BE2C (cell line): Measurements from ENCODE around the gene MAP3K6. TPM values are rescaled to one million over a fixed set of nuclear protein-coding genes. Genes with fewer than 3 reads are reported as not detected.

Experiments used
- DNase-seq: peaks from one replicate; pipeline ENCODE4 v3.0.0-alpha.2; 2020
- H3K27me3 ChIP-seq: fragments of 250-450 bp; sonication (Bioruptor Pico); 2 replicates; pipeline ENCODE4 v1.5.1; 2020; ENCODE audit warnings: mild to moderate bottlenecking
- H3K36me3 ChIP-seq: fragments of 250-450 bp; sonication (Bioruptor Pico); 2 replicates; pipeline ENCODE4 v1.5.1; 2020; ENCODE audit warnings: mild to moderate bottlenecking
- H3K4me1 ChIP-seq: fragments of 250-450 bp; sonication (Bioruptor Pico); 2 replicates; pipeline ENCODE4 v1.5.1; 2020
- H3K4me3 ChIP-seq: 2 replicates; pipeline ENCODE4 v1.5.1; 2011; ENCODE audit warnings: low read depth, low read length
- H3K9me3 ChIP-seq: fragments of 250-450 bp; sonication (Bioruptor Pico); 2 replicates; pipeline ENCODE4 v1.5.1; 2020
- polyA plus RNA-seq: library from polyadenylated mRNA; unstranded; fragments of >200 nt; gene quantifications from one replicate; pipeline ENCODE4 v1.2.1, GENCODE V29; 2012; ENCODE audit warnings: low read depth, missing spikeins; ENCODE audit not compliant: insufficient read length, insufficient read depth
- TF ChIP-seq, protein P1 (sequence below): IDR thresholded peaks from 2 replicates; pipeline ENCODE4 v1.5.1; 2012; ENCODE audit warnings: mild to moderate bottlenecking, low read depth, low read length

MAP3K6 gene, protein sequence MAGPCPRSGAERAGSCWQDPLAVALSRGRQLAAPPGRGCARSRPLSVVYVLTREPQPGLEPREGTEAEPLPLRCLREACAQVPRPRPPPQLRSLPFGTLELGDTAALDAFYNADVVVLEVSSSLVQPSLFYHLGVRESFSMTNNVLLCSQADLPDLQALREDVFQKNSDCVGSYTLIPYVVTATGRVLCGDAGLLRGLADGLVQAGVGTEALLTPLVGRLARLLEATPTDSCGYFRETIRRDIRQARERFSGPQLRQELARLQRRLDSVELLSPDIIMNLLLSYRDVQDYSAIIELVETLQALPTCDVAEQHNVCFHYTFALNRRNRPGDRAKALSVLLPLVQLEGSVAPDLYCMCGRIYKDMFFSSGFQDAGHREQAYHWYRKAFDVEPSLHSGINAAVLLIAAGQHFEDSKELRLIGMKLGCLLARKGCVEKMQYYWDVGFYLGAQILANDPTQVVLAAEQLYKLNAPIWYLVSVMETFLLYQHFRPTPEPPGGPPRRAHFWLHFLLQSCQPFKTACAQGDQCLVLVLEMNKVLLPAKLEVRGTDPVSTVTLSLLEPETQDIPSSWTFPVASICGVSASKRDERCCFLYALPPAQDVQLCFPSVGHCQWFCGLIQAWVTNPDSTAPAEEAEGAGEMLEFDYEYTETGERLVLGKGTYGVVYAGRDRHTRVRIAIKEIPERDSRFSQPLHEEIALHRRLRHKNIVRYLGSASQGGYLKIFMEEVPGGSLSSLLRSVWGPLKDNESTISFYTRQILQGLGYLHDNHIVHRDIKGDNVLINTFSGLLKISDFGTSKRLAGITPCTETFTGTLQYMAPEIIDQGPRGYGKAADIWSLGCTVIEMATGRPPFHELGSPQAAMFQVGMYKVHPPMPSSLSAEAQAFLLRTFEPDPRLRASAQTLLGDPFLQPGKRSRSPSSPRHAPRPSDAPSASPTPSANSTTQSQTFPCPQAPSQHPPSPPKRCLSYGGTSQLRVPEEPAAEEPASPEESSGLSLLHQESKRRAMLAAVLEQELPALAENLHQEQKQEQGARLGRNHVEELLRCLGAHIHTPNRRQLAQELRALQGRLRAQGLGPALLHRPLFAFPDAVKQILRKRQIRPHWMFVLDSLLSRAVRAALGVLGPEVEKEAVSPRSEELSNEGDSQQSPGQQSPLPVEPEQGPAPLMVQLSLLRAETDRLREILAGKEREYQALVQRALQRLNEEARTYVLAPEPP (N-terminal part only)
- 3.6 TPM for polyA plus RNA-seq

DNA sequence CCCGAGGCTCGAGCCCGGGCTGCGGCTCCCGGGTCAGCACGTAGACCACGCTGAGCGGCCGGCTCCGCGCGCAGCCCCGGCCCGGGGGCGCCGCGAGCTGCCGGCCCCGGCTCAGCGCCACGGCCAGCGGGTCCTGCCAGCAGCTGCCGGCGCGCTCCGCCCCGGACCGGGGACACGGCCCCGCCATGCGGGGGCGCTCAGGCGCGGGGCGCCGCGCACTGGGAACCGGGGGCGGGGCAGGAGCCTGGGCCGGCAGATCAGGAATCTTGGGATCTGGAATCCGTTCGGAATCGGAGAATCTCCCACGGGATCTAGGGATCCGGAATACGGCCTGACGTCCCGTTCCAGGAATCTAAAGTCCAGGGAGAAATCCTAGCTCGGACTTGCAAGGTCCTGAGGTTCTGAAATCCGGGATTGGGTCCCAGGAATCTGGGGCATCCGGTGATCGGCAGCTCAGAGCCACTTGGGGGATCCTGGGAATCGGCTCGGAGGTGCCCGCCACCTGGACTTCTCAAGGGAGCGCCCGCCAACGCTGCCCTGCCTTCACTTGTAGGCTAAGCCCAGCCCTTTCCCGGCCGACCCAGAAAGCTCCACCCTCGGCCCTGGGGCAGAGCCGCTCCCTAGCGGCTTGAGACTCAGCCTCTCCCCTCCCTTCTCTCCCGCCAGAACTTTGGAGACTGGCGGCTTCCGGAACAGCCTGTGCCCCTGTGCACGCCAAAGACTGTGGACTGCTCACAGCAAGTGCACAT lies at the start of gene MAP3K6:
Gene MAP3K6, minus strand, starts transcription at position 551 of the 749 bp plus-strand sequence. Its CDS starts 364 bp downstream, at position 187.
- TF ChIP-seq, protein P1, sequence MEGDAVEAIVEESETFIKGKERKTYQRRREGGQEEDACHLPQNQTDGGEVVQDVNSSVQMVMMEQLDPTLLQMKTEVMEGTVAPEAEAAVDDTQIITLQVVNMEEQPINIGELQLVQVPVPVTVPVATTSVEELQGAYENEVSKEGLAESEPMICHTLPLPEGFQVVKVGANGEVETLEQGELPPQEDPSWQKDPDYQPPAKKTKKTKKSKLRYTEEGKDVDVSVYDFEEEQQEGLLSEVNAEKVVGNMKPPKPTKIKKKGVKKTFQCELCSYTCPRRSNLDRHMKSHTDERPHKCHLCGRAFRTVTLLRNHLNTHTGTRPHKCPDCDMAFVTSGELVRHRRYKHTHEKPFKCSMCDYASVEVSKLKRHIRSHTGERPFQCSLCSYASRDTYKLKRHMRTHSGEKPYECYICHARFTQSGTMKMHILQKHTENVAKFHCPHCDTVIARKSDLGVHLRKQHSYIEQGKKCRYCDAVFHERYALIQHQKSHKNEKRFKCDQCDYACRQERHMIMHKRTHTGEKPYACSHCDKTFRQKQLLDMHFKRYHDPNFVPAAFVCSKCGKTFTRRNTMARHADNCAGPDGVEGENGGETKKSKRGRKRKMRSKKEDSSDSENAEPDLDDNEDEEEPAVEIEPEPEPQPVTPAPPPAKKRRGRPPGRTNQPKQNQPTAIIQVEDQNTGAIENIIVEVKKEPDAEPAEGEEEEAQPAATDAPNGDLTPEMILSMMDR = peak; percentile 18; the same call in 1 of the 2 replicates
- no peaks in the 10 kb centered on the region; the same call in 1 of the 2 replicates for H3K4me1 ChIP-seq
- H3K4me3 ChIP-seq = peak within 1 kb of the TSS; percentile 63
- no peaks in the 10 kb centered on the region for H3K36me3 ChIP-seq
- no peaks in the 10 kb centered on the region for H3K27me3 ChIP-seq
- no peaks in the 10 kb centered on the region for H3K9me3 ChIP-seq
- DNase-seq = peak; percentile 62

DNA sequence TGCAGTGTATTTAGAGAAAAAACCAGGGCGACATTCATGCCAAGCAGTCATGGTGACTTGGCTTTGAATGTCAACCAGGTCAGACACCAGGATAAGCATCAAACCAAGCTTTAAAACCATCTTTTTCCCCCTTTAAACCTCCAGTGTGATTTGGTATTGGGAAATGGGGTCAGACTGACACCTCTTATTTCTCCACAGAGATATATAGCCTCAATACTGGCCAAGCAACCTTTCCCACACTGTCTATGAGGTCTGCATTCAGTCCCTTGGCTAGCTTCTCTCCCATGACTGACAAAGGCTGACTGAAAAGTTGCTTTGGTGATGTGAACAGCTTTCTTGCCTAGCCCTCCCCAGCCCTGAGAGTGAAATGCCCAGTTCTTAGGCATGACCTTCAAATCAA lies 47.3 kb upstream of the MAP3K6 start:
- no peaks in the 10 kb centered on the region for H3K4me1 ChIP-seq
- DNase-seq = no peak
- H3K4me3 ChIP-seq = no peak overlapping the region
- TF ChIP-seq, protein P1 = no peak
- H3K27me3 ChIP-seq = no peaks in the 10 kb centered on the region
- no peaks in the 10 kb centered on the region; the same call in none of the 2 replicates for H3K36me3 ChIP-seq
- no peaks in the 10 kb centered on the region for H3K9me3 ChIP-seq

DNA sequence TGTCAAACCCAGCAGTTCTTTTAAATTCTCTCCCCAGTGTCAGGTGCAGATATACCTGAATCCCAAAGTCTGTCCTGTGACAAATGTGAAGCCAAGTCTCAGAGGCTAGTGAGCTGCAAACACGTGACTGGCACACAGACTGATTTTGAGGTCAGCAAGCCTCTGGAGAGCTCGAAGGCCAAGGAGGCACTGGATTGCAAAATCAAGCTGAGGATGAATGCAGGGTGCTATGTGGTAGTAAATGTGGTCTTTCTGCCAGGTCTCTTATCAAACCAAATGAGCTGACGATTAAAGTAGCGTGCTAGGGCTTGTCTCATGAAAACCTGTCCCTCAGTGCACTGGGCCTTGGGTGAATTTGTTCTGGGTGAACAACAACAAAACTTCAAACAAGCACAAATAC lies 46.2 kb upstream of the MAP3K6 start:
- no peak for DNase-seq
- TF ChIP-seq, protein P1 = no peak
- H3K9me3 ChIP-seq = no peaks in the 10 kb centered on the region
- H3K4me1 ChIP-seq = no peaks in the 10 kb centered on the region
- H3K4me3 ChIP-seq = no peak overlapping the region
- H3K27me3 ChIP-seq = no peaks in the 10 kb centered on the region
- H3K36me3 ChIP-seq = no peaks in the 10 kb centered on the region; the same call in none of the 2 replicates

DNA sequence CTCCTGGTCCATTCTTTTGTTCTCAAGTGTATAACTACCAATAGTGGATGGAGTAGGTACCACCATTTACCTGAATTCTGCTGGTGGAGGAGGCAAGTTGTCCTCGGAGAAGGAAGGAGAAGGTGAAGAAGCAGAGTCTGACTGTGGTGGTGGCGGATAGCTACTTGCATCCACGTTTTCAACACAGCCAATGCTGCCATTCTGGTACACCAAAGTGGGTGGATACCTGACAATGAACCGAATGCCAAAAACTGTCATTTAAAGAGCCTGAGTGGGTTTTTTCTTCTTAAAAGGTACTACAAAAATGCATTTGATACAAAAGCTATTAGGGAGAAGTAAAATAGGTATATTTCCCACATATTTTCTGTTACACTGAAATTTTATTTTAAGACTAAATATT lies 45.7 kb upstream of the MAP3K6 start:
- H3K36me3 ChIP-seq = no peaks in the 10 kb centered on the region; the same call in none of the 2 replicates

DNA sequence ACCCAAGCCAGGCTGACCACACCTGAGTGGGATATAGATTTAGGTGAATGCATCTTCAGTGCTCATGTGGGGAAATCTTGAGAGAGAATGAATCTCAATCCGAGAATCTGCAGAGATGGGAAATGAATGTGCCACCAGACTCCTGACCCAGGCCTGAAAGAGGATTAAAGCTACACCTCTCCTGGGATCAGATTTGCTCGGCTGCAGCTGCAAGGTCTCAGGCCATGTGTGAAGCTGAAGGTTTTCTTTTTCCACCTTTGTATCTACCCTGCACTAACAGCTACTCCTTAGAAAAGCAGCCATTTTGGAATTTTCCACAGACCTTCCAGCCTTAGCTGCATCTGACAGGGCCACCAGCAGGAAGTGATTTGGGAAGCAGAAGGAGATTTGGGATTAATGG lies 43.9 kb upstream of the MAP3K6 start:
- Histone ChIP-seq H3K36me3 (no peaks in the 10 kb centered on the region; the same call in none of the 2 replicates), H3K9me3 (no peaks in the 10 kb centered on the region), H3K27me3 (no peaks in the 10 kb centered on the region), H3K4me3 (no peak overlapping the region), H3K4me1 (no peaks in the 10 kb centered on the region)
- DNase-seq = no peak
- TF ChIP-seq, protein P1 = no peak

More for the DNA sequence above, 45.7 kb upstream of the MAP3K6 start:
- no peaks in the 10 kb centered on the region for H3K9me3 ChIP-seq
- H3K27me3 ChIP-seq = no peaks in the 10 kb centered on the region
- no peak for DNase-seq
- TF ChIP-seq, protein P1 = no peak
- H3K4me3 ChIP-seq = no peak overlapping the region
- H3K4me1 ChIP-seq = no peaks in the 10 kb centered on the region
